ENCODE data around the gene ACSM6.

DNA sequence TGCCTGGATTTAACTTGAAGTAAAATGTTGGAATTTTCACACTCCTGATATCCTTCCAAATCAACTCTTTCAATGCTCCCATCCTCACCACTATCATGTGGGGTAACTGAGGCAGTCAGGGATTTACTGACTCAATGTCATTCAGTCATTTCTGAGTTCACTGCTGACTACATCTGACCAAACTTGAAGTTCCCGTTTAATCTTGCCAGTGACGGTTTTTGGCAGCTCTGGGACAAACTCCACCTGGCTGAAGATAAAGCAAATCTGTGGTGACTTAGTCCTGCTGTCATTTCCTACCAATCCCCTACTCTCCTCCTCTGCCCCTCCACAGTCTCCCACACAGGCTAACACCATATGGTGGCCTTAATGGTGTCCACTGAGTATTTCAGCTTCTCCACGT lies 22.7 kb upstream of the ACSM6 start:
- TF ChIP-seq EZH2phosphoT487 (IDR thresholded peaks at IDR 0.05; ENCODE audit: low read depth, severe bottlenecking, unreplicated experiment), result no peak
- TF ChIP-seq, protein P1, sequence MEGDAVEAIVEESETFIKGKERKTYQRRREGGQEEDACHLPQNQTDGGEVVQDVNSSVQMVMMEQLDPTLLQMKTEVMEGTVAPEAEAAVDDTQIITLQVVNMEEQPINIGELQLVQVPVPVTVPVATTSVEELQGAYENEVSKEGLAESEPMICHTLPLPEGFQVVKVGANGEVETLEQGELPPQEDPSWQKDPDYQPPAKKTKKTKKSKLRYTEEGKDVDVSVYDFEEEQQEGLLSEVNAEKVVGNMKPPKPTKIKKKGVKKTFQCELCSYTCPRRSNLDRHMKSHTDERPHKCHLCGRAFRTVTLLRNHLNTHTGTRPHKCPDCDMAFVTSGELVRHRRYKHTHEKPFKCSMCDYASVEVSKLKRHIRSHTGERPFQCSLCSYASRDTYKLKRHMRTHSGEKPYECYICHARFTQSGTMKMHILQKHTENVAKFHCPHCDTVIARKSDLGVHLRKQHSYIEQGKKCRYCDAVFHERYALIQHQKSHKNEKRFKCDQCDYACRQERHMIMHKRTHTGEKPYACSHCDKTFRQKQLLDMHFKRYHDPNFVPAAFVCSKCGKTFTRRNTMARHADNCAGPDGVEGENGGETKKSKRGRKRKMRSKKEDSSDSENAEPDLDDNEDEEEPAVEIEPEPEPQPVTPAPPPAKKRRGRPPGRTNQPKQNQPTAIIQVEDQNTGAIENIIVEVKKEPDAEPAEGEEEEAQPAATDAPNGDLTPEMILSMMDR (IDR thresholded peaks at IDR 0.05; ENCODE audit: poor library complexity), result no peak
- TF ChIP-seq EZH2 (IDR thresholded peaks at IDR 0.05; ENCODE audit: borderline replicate concordance), result no peak

Data from hepatocyte (in vitro differentiated cells).